Measurements from ENCODE around the gene GALK1.

The GALK1 gene

GRCh38 chr17:75722542-75723095 lies 42.4 kb downstream of the GALK1 start:
- DNase-seq: no peak

- DNase-seq: no peak
These were observed 42.9 kb downstream of the GALK1 start for GRCh38 chr17:75722076-75722475.

GRCh38 chr17:75721463-75722011 lies 43.5 kb downstream of the GALK1 start:
- DNase-seq: no peak

GRCh38 chr17:75720656-75721462 lies 44.1 kb downstream of the GALK1 start, which contains the start of gene ITGB4:
TSS of gene ITGB4 (plus strand) at chr17:75721459. CDS start at chr17:75724704, 3,245 bp downstream.
- DNase-seq: peak; percentile 63

GRCh38 chr17:75719732-75720131 lies 45.3 kb downstream of the GALK1 start:
- no peak for DNase-seq

- DNase-seq: no peak
These were observed 52.5 kb downstream of the GALK1 start for GRCh38 chr17:75712446-75712845.
